GM19023 (cell line): Measurements from ENCODE around the gene NLRC5.
A peak's percentile ranks its signal among the peaks of the same experiment; 100 is the strongest.
"Not testable (repeated sequence)": the region's sequence is repeated elsewhere in the genome, so short reads cannot be mapped to it uniquely, and the experiment has no call there.

Experiments used
- ATAC-seq: cut with Tn5 transposase; IDR thresholded peaks from one replicate; pipeline ENCODE4 v1.9.1; 2021; ENCODE audit warnings: mild to moderate bottlenecking, moderate library complexity; ENCODE audit not compliant: unreplicated experiment

NLRC5 gene

DNA sequence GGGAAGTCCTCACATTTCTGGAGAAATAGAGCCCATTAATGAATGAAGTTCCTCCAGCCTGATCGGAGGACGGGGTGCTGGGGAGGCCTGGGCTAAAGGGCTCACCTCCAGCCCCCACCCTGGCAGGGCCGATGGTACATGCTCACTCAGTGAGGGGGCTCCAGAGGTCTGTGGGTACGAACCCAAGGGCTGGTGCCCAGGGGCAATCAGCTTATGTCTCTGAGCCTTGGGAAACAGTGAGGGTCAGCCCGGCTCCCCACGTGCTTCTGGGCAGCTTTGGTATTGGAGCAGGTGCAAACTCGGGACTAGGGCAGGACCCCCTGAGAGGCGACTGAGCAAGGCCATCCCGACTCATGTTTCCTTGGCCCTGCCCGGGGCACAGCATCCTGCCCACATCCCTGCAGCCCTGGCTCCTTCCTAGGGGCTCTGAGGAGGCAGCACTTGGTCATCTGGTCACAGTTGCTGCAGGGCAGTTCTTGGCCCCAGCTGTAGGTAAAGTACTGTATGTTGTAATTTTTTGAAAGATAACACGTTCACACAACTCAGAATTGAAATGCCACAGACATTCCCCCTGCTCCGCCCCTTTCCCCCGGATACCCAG, 28.6 kb upstream of the NLRC5 start:
- ATAC-seq, result no peak

DNA sequence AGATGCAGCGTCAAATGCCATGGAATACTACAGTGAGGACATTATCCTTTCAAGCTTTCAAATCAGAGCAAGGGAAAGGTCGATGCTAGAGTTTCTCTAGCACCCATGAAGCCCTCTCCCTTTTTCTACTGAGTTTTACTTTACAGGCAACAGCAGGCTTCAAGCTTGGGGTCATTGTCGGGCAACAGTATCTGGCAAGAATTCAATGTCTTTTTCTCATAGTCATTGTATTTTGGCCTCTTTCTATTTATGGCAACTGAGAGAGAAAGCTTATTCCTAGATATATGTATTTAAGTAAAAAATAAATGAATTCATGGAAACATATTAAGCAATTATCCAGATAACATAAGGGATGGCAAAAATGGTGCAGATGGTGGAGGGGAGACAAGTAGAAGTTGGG, 28.0 kb upstream of the NLRC5 start:
- ATAC-seq, result no peak

DNA sequence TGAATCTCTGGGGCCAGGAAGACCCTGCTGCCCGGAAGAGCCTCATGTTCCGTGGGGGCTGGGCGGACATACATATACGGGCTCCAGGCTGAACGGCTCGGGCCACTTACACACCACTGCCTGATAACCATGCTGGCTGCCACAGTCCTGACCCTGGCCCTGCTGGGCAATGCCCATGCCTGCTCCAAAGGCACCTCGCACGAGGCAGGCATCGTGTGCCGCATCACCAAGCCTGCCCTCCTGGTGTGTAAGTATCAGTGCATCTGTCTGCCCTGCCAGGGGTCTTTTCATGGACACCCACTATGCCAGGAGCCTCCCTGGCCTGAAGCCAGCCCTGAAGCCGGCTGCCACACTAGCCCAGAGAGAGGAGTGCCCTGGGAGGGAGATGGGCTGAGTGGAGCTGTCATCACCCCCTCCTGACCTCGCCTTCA, 27.5 kb upstream of the NLRC5 start, which contains the start of gene CETP:
CETP (plus strand) TSS at position 100 of the 431 bp plus-strand sequence; CDS start at position 130, 30 bp downstream.
- ATAC-seq, result no peak

DNA sequence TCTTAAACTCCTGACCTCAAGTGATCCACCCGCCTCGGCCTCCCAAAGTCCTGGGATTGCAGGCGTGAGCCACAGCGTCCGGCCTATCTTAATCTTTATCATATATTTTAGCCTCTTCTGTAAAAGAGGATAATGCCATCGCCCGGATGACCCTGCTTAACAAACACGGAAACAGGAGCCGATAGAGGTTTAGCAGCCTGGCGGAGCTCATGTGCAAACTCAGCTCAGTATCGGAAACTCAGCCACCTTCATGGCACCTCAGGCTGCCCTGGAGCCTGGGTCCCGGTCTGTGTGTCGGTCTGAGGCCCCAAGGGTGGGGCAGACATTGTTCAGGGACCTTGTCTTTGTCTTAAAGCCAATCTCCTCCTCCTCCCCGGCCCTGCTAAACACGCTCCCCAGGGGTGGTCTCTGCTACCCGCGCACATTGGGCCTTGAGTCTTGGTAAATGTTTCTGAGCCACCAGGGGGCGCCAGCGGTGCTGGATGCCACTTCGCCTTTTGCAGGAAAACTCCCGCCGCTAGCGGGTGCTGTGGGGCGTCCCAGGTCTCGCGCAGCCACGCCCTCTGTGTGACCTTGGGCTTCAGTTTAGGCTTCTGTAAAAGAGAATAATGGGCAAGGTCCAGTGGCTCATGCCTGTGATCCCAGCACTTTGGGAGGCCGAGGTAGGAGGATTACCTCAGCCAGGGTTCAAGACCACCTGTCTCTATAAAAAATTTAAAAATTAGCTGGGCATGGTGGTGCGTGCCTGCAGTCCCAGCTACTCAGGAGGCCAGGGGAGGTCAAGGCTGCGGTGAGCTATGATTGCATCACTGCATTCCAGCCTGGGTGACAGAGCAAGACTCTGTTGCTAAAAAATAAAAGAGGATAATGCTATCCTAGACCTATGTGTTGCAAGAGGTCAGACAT, 24.9 kb upstream of the NLRC5 start:
- no peak for ATAC-seq

DNA sequence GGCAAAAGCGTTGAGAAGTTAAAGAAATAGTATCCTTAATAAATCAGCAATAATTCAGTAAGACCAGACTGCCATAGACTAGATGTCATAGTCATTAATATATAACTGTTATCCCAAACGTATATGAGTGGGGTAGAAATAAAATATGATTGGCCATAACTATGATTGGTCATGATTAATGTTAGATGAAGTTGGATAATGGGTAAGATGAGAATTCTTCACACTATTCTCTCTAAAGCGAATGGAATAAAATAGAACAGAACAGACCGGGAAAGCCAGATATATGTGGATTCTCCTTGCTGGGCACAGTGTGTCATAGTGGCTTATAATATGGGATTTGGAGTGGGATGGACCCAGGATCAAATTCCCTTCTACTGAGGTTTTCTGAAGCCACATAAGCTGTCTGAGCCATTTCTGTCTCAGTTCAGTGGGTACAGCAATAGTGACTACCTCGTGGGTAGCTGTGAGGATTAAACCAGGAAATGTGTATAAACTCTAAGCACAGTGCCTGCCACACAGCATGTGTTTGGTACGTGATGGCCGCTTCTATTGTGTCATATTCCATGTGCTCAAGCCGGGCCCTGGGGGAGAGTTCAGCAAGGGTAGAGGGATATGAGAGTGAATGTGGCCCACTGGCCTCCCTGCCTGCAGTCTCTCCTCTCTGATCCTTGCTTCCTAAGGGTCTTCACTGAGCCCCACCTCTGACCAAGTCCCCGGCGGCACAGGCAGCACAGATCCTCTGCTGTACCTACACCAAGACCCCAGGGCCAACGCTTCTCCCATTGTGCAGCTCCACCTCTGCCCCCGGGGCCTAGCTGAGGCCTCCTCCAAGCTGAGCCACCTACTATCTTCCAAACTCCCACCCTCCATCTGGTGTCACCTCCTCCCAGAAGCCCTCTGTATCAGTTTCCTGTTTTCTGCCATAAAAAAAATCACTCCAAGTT, 23.9 kb upstream of the NLRC5 start:
- no peak for ATAC-seq

DNA sequence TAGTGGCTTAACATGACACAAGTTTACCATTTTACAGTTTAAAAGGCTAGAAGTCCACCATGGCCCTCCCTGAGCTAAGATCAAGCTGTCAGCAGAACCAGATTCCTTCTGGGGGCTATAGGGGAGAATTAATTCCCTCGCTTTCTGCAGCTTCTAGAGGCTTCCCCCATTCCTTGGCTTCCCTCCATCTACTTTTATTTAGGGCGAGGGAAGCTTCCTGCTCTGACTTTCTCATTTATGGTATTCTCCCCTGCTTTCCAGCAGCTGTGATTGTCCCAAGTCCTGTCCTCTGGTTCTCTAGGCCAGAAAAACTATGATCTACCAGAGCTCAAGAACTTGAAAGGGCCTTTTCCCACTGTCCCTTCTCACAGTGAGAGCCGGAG, 23.3 kb upstream of the NLRC5 start:
- no peak for ATAC-seq

DNA sequence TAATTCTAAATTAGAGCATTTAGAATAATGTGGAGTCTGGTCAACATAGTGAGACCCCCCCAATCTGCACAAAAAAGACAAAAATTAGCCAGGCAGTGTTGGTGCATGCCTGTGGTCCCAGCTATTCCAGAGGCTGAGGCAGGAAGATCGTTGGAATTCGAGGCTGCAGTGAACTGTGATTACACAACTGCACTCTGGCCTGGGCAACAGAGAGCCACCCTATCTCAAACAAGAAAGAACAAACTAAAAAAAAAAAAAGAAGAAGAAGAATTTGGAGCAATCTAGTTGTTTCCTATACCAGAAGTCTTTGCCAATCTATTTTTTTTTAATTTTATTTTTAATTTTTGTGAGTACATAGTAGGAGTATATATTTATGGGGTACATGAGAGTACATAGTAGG, 21.6 kb upstream of the NLRC5 start:
- ATAC-seq, result no peak

DNA sequence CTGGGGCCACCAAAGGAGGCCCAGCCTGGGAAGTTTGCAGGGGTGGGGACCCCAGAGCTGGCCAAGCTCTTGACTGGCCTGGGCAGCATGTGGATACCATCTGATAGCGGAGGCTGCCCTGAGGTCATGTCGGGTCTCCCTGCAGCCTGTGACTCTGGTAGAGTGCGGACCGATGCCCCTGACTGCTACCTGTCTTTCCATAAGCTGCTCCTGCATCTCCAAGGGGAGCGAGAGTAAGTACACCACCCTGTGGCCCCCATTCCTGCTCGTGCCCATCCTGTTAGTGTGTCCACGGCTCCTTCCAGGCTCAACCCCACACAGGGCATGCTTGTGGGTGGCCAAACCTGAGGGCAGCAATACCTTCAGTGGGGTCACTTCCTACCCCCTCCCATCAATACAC, 19.6 kb upstream of the NLRC5 start:
- no peak for ATAC-seq

DNA sequence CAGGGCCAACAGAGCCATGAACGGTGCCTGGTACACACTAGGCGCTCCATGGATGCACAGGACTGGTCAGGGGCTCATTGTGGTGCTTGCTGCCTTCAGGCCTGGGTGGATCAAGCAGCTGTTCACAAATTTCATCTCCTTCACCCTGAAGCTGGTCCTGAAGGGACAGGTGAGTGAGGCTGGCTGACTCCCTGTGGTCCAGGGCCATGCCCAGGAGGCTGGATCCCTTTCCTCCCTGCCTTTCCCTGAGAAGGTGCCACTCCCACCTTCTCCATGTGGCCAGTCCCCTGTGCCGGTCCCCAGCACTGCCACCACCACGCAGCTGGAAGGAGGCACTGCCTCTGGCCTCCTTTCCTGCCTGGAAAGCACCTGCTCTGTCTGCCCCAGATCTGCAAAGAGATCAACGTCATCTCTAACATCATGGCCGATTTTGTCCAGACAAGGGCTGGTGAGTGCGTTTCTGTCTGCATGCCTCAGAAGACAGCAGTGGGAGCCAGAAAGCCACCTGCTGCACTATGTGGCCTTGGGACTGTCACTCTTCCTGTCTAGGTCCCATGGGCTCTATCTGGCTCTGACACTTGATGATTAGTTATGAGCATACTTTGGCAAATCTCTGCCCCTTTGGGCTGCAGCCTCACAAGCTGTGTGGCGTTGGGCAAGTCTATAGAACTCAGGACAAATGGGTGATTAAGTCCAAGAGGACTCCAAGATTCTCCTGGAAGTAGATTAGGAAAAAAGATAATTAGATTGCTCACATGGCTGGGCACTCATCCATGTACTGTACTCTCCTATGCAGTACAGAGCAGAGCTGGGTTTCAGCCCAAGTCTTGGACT, 18.2 kb upstream of the NLRC5 start:
- ATAC-seq, result peak; percentile 65

DNA sequence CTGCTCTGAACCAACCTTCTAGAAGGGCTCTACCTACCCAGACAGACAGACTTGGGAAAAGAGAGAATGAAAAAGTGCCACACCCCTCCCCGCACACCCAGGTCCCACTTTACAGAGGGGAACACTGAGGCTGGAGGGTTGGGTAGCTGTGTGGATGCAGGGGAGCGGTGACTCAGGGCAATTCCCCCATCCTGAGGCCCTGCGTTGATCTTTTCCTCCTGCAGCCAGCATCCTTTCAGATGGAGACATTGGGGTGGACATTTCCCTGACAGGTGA, 17.7 kb upstream of the NLRC5 start:
- no peak for ATAC-seq

DNA sequence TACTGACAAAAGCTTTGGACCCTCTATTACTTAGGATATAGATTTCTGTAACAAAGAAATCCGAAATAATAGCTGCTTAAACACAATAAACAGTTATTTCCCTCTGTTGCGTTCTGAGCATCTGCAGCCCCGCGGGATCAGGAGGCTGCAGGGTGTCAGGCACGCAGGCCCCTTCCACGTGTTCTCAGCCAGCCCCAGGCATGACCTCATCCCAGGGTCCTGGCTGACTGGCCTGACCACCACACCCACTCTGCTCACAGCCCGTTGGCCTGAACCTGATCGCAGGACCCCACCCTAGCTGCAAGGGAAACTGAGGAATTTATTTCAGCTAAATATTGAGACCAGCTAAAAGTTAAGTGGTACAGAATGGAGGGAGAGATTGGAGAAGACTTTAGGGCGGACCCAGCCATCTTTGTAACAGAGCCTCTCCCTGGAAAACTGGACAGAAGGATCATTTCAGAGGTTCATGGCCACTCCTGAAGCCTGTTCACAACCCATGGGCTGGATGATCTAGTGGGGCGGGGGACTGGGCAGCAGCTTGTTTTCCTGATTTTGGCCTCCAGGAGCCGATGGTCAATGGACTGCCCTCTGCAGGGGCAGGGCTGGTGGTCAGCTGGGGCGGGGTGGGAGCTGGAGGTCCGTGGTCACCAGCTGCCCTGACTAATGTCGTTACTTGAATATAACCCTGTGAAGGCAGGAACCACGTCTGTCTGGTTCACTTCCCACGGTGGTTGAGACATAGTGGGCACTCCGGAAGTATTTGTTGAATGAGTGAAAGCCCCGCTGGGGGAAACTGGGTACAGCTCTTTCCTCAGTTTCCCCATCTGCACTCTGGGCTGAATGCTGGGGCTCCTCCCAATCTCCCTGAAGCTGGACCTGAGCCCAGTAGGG, 16.7 kb upstream of the NLRC5 start:
- no peak for ATAC-seq

DNA sequence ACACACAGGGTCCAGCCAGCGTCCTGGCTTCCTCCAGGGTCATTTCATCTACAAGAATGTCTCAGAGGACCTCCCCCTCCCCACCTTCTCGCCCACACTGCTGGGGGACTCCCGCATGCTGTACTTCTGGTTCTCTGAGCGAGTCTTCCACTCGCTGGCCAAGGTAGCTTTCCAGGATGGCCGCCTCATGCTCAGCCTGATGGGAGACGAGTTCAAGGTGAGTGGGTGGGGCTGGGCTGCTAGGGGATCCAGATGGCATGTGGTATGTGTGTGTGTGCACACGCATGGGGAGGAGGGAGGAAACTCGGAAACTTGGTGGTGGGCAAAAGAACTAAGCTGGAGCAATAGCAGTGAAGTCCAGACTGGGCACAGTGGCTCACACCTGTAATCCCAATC, 16.1 kb upstream of the NLRC5 start:
- no peak for ATAC-seq

DNA sequence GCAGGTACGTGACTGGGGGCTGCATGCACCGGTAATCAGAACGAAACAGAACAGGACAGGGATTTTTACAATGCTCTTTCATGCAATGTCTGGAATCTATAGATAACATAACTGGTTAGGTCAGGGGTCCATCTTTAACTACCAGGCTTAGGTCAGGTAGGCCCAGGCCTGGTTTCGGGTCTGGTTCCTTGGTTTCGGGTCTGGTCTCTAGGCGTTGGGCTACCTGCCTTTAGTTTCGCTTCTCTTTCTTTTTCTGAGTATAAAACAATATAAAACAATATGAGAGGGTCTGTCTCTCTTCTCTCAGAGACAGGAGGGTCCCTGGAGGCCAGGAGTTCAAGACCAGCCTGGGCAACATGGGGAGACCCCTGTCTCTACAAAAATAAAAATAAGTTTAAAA, 15.5 kb upstream of the NLRC5 start:
- ATAC-seq, result not testable (repeated sequence)

DNA sequence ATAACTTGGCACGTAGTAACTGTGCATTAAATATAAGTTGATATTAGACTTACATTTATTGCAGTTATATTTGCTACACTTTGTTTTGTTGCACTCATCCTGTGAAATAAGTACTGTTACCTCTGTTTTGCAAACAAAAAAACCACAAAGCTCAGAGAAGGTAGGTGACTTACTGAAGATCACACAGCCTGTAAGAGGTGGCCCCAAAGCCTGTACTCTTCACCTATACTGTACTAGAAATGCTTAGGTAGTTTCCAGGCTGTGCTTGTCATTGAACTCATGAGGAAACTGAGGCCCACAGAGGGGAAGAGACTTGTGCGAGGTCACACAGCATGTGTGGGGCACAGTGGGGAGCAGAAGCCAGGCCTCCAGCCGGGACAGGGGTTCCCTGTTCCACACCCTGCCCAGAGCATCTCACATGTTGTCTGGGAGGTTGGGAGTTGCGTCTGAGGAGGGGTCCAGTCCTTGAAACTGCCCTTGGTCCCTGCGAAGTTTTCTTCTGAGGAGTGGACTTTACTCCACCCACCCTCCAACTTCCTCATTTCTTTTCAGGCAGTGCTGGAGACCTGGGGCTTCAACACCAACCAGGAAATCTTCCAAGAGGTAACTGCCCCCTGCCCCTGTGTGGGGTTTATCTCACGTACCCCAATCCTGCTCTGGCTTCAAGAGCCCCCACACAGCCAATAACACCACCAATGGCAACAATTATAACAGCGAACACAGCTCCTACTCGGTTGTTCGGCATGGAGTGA, 14.6 kb upstream of the NLRC5 start:
- no peak for ATAC-seq

DNA sequence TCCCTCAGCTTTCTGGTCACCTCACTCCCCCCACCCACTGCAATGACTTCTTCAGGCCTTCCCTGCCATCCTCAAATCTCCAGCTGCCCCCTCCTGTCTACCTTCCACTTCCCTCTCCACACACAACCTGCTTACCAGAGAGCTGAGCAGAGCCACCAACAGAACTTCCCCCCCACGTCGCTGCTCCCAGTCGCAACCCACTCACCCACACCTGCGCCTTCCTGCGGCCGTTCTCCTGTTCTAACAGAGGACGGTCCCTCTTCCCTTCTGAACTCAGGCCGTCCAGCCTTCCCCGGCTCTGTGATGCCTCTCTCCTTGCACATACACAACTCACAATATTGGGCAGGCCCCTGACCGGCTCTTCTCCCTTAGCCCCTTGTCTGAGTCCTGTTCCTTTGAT, 13.6 kb upstream of the NLRC5 start:
- no peak for ATAC-seq

DNA sequence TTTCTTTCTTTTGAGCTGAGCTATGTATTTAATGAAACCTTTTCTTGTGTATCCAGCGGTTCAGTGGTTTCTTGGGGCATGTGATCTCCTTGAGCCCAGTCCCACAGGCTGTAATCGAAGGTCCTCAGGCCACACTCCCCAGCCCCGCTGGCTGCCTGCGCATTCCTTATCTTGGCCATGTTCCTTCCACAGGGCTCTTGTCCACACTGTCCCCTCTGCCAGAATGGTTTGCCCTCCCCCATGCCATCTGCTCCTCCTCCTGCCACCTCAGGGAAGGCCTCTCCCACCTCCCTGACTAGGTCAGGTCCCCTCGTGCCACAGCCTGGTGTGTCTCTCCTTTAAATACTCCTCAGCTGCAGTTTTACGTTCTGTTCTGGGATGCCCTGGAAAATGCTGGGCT, 12.1 kb upstream of the NLRC5 start:
- no peak for ATAC-seq

DNA sequence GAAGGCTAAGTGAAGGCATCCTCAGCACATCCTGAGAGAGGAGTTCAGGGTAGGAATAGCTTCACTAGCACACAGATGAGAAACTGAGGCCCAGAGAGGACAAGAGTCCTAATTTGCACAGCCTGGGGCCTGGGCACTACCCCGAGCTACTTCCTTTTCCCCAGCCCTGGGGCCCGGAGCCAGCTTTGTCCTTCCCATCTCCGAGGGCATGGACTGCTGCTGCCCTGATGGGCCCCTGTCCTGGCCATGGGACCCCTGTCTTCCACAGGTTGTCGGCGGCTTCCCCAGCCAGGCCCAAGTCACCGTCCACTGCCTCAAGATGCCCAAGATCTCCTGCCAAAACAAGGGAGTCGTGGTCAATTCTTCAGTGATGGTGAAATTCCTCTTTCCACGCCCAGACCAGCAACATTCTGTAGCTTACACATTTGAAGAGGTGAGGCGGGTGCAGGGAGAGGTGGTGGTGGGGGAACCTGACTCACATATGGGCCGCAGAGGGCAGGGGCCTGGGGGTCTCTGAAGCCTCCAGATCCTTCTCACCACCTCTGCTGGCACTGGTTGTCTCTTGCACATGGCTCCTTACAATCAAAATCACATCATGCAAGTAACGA, 11.4 kb upstream of the NLRC5 start:
- ATAC-seq, result no peak

DNA sequence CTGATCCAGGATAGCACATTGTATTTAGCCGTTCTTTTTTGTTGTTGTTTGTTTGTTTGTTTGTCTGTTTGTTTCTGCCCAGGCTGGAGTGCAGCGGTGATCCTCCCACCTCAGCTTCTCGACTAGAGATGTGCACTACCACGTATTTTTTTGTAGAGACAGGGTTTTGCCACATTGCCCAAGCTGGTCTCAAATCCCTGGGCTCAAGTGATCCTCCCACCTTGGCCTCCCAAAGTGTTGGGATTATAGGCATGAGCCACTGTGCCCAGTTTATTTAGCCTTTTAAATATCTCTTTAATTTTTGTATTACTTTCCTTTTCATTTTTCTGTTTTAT, 9.2 kb upstream of the NLRC5 start:
- ATAC-seq, result no peak
